Measurements from ENCODE around the gene RDH16. TPM values are rescaled to one million over a fixed set of nuclear protein-coding genes. Genes with fewer than 3 reads are reported as not detected.

Gene RDH16
- polyA plus RNA-seq, 2 of the 4 experiments (the other 2 are of a cell fraction): 0.06 to 0.21 TPM

- no peak for TF ChIP-seq FOSL2 (IDR thresholded peaks at IDR 0.05)
- TF ChIP-seq FOSL2 (CRISPR knock-in tag; IDR thresholded peaks at IDR 0.05): no peak
Measured at GRCh38 chr12:56993346-56993745, 35.9 kb upstream of the RDH16 start (continued).

GRCh38 chr12:56991319-56992246 lies 34.2 kb upstream of the RDH16 start:
- H3K4me2 ChIP-seq: no peak overlapping the region
- DNase-seq (ENCODE audit: low read depth in 1 of 2, low spot score in 1 of 2) (no peak), FAIRE-seq (no peak), ATAC-seq (no peak)
- no peaks in the 10 kb centered on the region for H3K9me3 ChIP-seq
- TF ChIP-seq ESRRA (IDR thresholded peaks at IDR 0.05; ENCODE audit: borderline replicate concordance, low read length) (no peak), NFE2L2 (conservative IDR thresholded peaks at IDR 0.05; ENCODE audit: low read length) (no peak), HES2 (IDR thresholded peaks at IDR 0.05) (no peak), KDM1A (IDR thresholded peaks at IDR 0.05; ENCODE audit: low read depth) (no peak), HOXB5 (CRISPR knock-in tag; IDR thresholded peaks at IDR 0.05) (no peak), CHD2 (IDR thresholded peaks at IDR 0.05; ENCODE audit: low read length, partially characterized antibody) (no peak), HOXA7 (CRISPR knock-in tag; IDR thresholded peaks at IDR 0.05) (no peak), MAFK (IDR thresholded peaks at IDR 0.05; ENCODE audit: partially characterized antibody) (peak; percentile 23)
- H3K4me3 ChIP-seq: no peak overlapping the region
- 80% methylated on average over 8 of the region's 8 CpGs for WGBS (ENCODE audit: missing lambda C conversion rate)
- ChIA-PET POLR2A (no interaction called here), CTCF (interaction anchor here (1.3 to 5.4 kb wide), 4 partner anchors 13 to 152 kb away, joined by 3 to 57 read pairs (median 4); partner anchors contain the start of gene ZBTB39)
- no peak overlapping the region for H3K27ac ChIP-seq
- 0 out of 3 replicates have a peak, but pooled peaks cover 6% of the 10 kb centered on the region for H3K4me1 ChIP-seq

- CTCF ChIA-PET: interaction anchor here (2.1 to 5.4 kb wide), 2 partner anchors 13 to 151 kb away, joined by 5 to 57 read pairs; partner anchors contain the start of gene ZBTB39
- POLR2A ChIA-PET: no interaction called here
Measured at GRCh38 chr12:56990648-56991318, 33.4 kb upstream of the RDH16 start.

GRCh38 chr12:56989861-56990610 lies 32.6 kb upstream of the RDH16 start:
- Histone ChIP-seq H3K4me1 (peaks cover 13% of the 10 kb centered on the region; the same call in 2 of the 3 replicates), H3K4me3 (no peak overlapping the region), H3K9me3 (no peaks in the 10 kb centered on the region), H3K4me2 (no peak overlapping the region), H3K27ac (no peak overlapping the region)
- TF ChIP-seq EHF (CRISPR knock-in tag; IDR thresholded peaks at IDR 0.05) (no peak), NFE2L2 (conservative IDR thresholded peaks at IDR 0.05; ENCODE audit: low read length) (no peak), JUNB (IDR thresholded peaks at IDR 0.05) (no peak), ESRRA (IDR thresholded peaks at IDR 0.05; ENCODE audit: borderline replicate concordance, low read length) (no peak), EP300 (IDR thresholded peaks at IDR 0.05) (no peak), JUN (IDR thresholded peaks at IDR 0.05) (no peak), MAZ (IDR thresholded peaks at IDR 0.05; ENCODE audit: borderline replicate concordance, low read depth, low read length) (no peak), ZNF302 (CRISPR knock-in tag; IDR thresholded peaks at IDR 0.05) (no peak), CTCF (IDR thresholded peaks at IDR 0.05) (no peak), NPAS2 (CRISPR knock-in tag; IDR thresholded peaks at IDR 0.05; ENCODE audit: borderline replicate concordance) (no peak), NR3C1 (IDR thresholded peaks at IDR 0.05) (no peak), SREBF2 (IDR thresholded peaks at IDR 0.05) (no peak), RCOR1 (IDR thresholded peaks at IDR 0.05; ENCODE audit: low read depth, low read length) (no peak), MYC (IDR thresholded peaks at IDR 0.05; ENCODE audit: borderline replicate concordance, low read length) (no peak)
- CTCF ChIA-PET: interaction anchor here (2.1 to 5.4 kb wide), 5 partner anchors 11 to 230 kb away, joined by 5 to 119 read pairs (median 85); partner anchors contain the start of genes HSD17B6 and ZBTB39
- POLR2A ChIA-PET: no interaction called here
- 45% methylated on average over 7 of the region's 7 CpGs for WGBS (ENCODE audit: missing lambda C conversion rate)
- no peak for ATAC-seq
- DNase-seq (ENCODE audit: low read depth in 1 of 2, low spot score in 1 of 2): no peak
- no peak for FAIRE-seq

More at GRCh38 chr12:56990648-56991318, 33.4 kb upstream of the RDH16 start:
- TF ChIP-seq MYC (IDR thresholded peaks at IDR 0.05; ENCODE audit: borderline replicate concordance, low read length): no peak
- no peak for TF ChIP-seq RCOR1 (IDR thresholded peaks at IDR 0.05; ENCODE audit: low read depth, low read length)
- no peak for TF ChIP-seq SREBF2 (IDR thresholded peaks at IDR 0.05)
- no peak for TF ChIP-seq TFCP2L1 (CRISPR knock-in tag; IDR thresholded peaks at IDR 0.05)
- TF ChIP-seq ATOH8 (CRISPR knock-in tag; IDR thresholded peaks at IDR 0.05; ENCODE audit: low read depth): no peak
- TF ChIP-seq MAZ (IDR thresholded peaks at IDR 0.05; ENCODE audit: borderline replicate concordance, low read depth, low read length): no peak
- Histone ChIP-seq H3K27ac (no peak overlapping the region), H3K4me3 (no peak overlapping the region), H3K4me2 (no peak overlapping the region), H3K9me3 (no peaks in the 10 kb centered on the region), H3K4me1 (peaks cover 11% of the 10 kb centered on the region; the same call in 2 of the 3 replicates)
- no peak for DNase-seq (ENCODE audit: low read depth in 1 of 2, low spot score in 1 of 2)
- 68% methylated on average over 7 of the region's 7 CpGs for whole genome bisulfite sequencing (ENCODE audit: missing lambda C conversion rate)
- ATAC-seq: no peak
- FAIRE-seq: no peak

Data from A549 (cell line).